Neuronal stem cell (in vitro differentiated cells): Measurements from ENCODE around the gene CERS5.
"Not testable (repeated sequence)": the region's sequence is repeated elsewhere in the genome, so short reads cannot be mapped to it uniquely, and the experiment has no call there.

Experiments used
- DNase-seq: peaks from one replicate; pipeline ENCODE4 v3.0.0-alpha.2; 2013; ENCODE audit warnings: low spot score
- H2AFZ ChIP-seq: one replicate; pipeline ENCODE4 v1.6.1; 2013; ENCODE audit warnings: mild to moderate bottlenecking, low read length, inconsistent platforms
- H2AK5ac ChIP-seq: 2 replicates; pipeline ENCODE4 v1.6.1; 2013; ENCODE audit warnings: low read depth, mild to moderate bottlenecking, inconsistent platforms, low read length, moderate library complexity, mixed read lengths
- H2BK120ac ChIP-seq: 2 replicates; pipeline ENCODE4 v1.6.1; 2013; ENCODE audit warnings: low read depth, mild to moderate bottlenecking, inconsistent platforms, low read length, moderate library complexity, mixed read lengths
- H2BK12ac ChIP-seq: one replicate; pipeline ENCODE4 v1.6.1; 2013; ENCODE audit warnings: low read length, inconsistent platforms
- H2BK15ac ChIP-seq: 2 replicates; pipeline ENCODE4 v1.6.1; 2013; ENCODE audit warnings: mild to moderate bottlenecking, low read length, inconsistent platforms, mixed read lengths
- H2BK5ac ChIP-seq: one replicate; pipeline ENCODE4 v1.6.1; 2013; ENCODE audit warnings: inconsistent platforms, mild to moderate bottlenecking, low read length, moderate library complexity
- H3K14ac ChIP-seq: one replicate; pipeline ENCODE4 v1.6.1; 2013; ENCODE audit warnings: low read length, inconsistent platforms
- H3K18ac ChIP-seq: 2 replicates; pipeline ENCODE4 v1.6.1; 2013; ENCODE audit warnings: low read length, inconsistent platforms
- H3K23ac ChIP-seq: 2 replicates; pipeline ENCODE4 v1.6.1; 2013; ENCODE audit warnings: low read depth, mild to moderate bottlenecking, mixed read lengths, low read length, inconsistent platforms; ENCODE audit not compliant: poor library complexity
- H3K27ac ChIP-seq: replicated peaks from 3 replicates; pipeline ENCODE4 v1.5.1; 2013; ENCODE audit warnings: low read length, inconsistent platforms
- H3K27me3 ChIP-seq, 3 experiments: 2 replicates each; pipeline ENCODE4 v1.6.1; 2013; ENCODE audit warnings: low read length in 3 of 3, mild to moderate bottlenecking in 2 of 3, inconsistent platforms in 1 of 3, low read depth in 1 of 3, mixed read lengths in 1 of 3, moderate library complexity in 1 of 3; ENCODE audit not compliant: control insufficient read depth in 3 of 3, insufficient read depth in 3 of 3
- H3K36me3 ChIP-seq, 2 donors: replicated peaks in 1 of 2; 2 replicates each; pipeline ENCODE4 v1.6.1; 2013; ENCODE audit warnings: low read length in 2 of 2; ENCODE audit not compliant: control insufficient read depth in 2 of 2, insufficient read depth in 2 of 2
- H3K4ac ChIP-seq: 2 replicates; pipeline ENCODE4 v1.6.1; 2013; ENCODE audit warnings: inconsistent platforms, mild to moderate bottlenecking, low read length, moderate library complexity
- H3K4me1 ChIP-seq, 2 donors: 1 replicate in 1 of 2; 2 replicates in 1 of 2; pipeline ENCODE4 v1.6.1; 2013; ENCODE audit warnings: low read length in 2 of 2, low read depth in 1 of 2; ENCODE audit not compliant: control insufficient read depth in 2 of 2, insufficient read depth in 1 of 2
- H3K4me2 ChIP-seq: one replicate; pipeline ENCODE4 v1.6.1; 2013; ENCODE audit warnings: mild to moderate bottlenecking, low read length, inconsistent platforms; ENCODE audit not compliant: insufficient read depth, poor library complexity, severe bottlenecking
- H3K4me3 ChIP-seq, 2 donors: 2 replicates each; pipeline ENCODE4 v1.5.1; 2013; ENCODE audit warnings: low read length in 2 of 2, mild to moderate bottlenecking in 2 of 2, inconsistent platforms in 1 of 2, moderate library complexity in 1 of 2
- H3K79me1 ChIP-seq: one replicate; pipeline ENCODE4 v1.6.1; 2013; ENCODE audit warnings: low read depth, mild to moderate bottlenecking, inconsistent platforms, low read length, moderate library complexity
- H3K9ac ChIP-seq: one replicate; pipeline ENCODE4 v1.6.1; 2013; ENCODE audit warnings: mild to moderate bottlenecking, low read depth, low read length, inconsistent platforms; ENCODE audit not compliant: poor library complexity
- H3K9me3 ChIP-seq, 2 donors: replicated peaks in 1 of 2; 2 replicates each; pipeline versions ENCODE3 to v1.6.1; 2013; ENCODE audit warnings: low read length in 2 of 2, mild to moderate bottlenecking in 2 of 2, inconsistent platforms in 1 of 2, low read depth in 1 of 2, mixed read lengths in 1 of 2, moderate library complexity in 1 of 2; ENCODE audit not compliant: control insufficient read depth in 2 of 2, insufficient read depth in 1 of 2
- H4K8ac ChIP-seq: one replicate; pipeline ENCODE4 v1.6.1; 2013; ENCODE audit warnings: low read depth, mild to moderate bottlenecking, inconsistent platforms, low read length, moderate library complexity
- H4K91ac ChIP-seq: one replicate; pipeline ENCODE4 v1.6.1; 2013; ENCODE audit warnings: low read length, low read depth, mild to moderate bottlenecking, inconsistent platforms; ENCODE audit not compliant: poor library complexity
- WGBS, 2 donors: extraction: QIAGEN DNeasy Blood & Tissue Kit; methylation state at CpG; one replicate each; pipeline ENCODE4 v1.1.7; 2013; ENCODE audit warnings: missing lambda C conversion rate in 2 of 2, mixed read lengths in 1 of 2; ENCODE audit not compliant: insufficient read length in 2 of 2, insufficient replicate concordance in 1 of 2; ENCODE audit errors: extremely low coverage in 2 of 2; 5-methylcytosine and 5-hydroxymethylcytosine counted together

The CERS5 gene

DNA sequence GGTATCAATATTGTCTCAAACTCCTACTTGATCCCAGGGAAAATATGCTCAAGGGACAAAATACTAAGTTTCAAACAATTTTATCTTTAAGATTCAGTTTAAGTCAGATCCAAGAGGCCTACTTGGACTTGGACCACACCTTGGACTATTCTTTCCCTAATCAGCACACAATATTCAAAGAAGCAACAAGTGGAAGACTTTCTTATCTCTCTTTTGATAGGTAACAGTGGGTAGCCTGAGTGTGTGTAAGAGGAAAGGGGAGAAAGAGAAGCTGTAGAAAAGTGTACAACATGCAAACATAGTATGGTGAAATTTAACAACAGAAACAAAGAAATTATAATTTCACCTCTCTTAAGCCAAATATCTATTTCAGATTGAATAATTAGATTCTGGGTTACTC, 6.5 kb downstream of the CERS5 start:
- no peak overlapping the region for H3K18ac ChIP-seq
- no peak for DNase-seq
- no peak overlapping the region for H3K23ac ChIP-seq
- H3K27me3 ChIP-seq, result no peaks in the 10 kb centered on the region
- H3K36me3 ChIP-seq, result peaks cover 3 to 38% of the 10 kb centered on the region in 2 donors
- no peak overlapping the region for H2AFZ ChIP-seq
- H3K9me3 ChIP-seq, result peaks cover 0 to 4% of the 10 kb centered on the region in 2 donors
- H2BK120ac ChIP-seq, result no peak overlapping the region
- no peaks in the 10 kb centered on the region for H3K4me1 ChIP-seq
- no peak overlapping the region for H2BK12ac ChIP-seq
- no peak overlapping the region for H2AK5ac ChIP-seq
- no peak overlapping the region for H2BK5ac ChIP-seq
- no peaks in the 10 kb centered on the region for H3K79me1 ChIP-seq
- H3K4ac ChIP-seq, result no peak overlapping the region
- H3K14ac ChIP-seq, result no peak overlapping the region
- H3K4me2 ChIP-seq, result no peak overlapping the region
- H4K91ac ChIP-seq, result no peak overlapping the region
- H2BK15ac ChIP-seq, result no peak overlapping the region
- H4K8ac ChIP-seq, result no peak overlapping the region
- H3K27ac ChIP-seq, result no peak overlapping the region
- H3K4me3 ChIP-seq, result no peak overlapping the region
- H3K9ac ChIP-seq, result no peak overlapping the region

DNA sequence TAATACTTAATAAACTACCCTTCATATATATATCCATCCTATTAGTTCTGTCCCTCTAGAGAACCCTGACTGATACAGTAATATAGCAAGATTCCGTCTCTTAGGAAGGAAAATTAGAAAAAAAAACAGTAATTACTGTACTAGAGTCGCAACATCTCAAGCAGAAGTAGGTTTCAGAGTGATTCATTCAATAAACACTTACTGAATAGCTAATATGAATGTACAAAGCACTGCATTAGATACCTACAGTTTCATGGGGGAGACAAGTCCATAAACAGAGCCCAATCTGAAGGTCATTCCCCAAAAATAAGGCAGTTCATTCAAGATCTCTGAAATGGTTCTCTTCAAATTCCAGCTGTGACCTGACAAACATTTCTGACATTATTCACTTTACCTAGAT, 9.9 kb downstream of the CERS5 start:
- no CpG with 5 or more reads among the region's 2 CpGs for WGBS, 2 donors
- no peak overlapping the region for H3K4me3 ChIP-seq
- no peak overlapping the region for H3K27ac ChIP-seq
- H2BK5ac ChIP-seq, result no peak overlapping the region
- H4K91ac ChIP-seq, result no peak overlapping the region
- no peak overlapping the region for H2AK5ac ChIP-seq
- no peak overlapping the region for H4K8ac ChIP-seq
- DNase-seq, result no peak
- no peak overlapping the region for H3K14ac ChIP-seq
- H3K18ac ChIP-seq, result no peak overlapping the region
- H2BK15ac ChIP-seq, result no peak overlapping the region
- H2AFZ ChIP-seq, result no peak overlapping the region
- H3K36me3 ChIP-seq, result peaks cover 3 to 41% of the 10 kb centered on the region in 2 donors
- no peaks in the 10 kb centered on the region for H3K27me3 ChIP-seq
- no peak overlapping the region for H3K4ac ChIP-seq
- H3K4me2 ChIP-seq, result no peak overlapping the region
- H3K23ac ChIP-seq, result no peak overlapping the region
- H3K9ac ChIP-seq, result no peak overlapping the region
- no peak overlapping the region for H2BK12ac ChIP-seq
- H3K9me3 ChIP-seq, result peaks cover 0 to 4% of the 10 kb centered on the region in 2 donors
- no peaks in the 10 kb centered on the region for H3K4me1 ChIP-seq
- H3K79me1 ChIP-seq, result no peaks in the 10 kb centered on the region
- no peak overlapping the region for H2BK120ac ChIP-seq

DNA sequence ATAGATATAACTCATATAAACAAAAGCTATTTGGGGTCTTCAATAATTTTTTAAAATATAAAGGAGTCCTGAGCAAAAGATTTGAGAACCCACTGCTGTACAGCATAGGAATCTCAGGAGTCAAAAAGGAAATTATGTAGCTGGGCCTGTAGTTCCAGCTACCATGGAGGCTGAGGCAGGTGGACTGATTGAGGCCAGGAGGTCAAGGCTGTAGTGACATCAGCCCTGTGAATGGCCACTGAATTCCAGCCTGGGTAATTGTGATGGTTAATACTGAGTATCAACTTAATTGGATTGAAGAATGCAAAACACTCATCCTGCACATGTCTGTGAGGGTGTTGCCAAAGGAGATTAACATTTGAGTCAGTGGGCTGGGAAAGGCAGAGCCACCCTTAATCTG, 10.5 kb downstream of the CERS5 start:
- Histone ChIP-seq H3K4me3 (peak overlapping the region in 1 of 2 donors; percentile 21), H4K8ac (no peak overlapping the region), H4K91ac (no peak overlapping the region), H3K36me3 (peaks cover 3 to 41% of the 10 kb centered on the region in 2 donors), H3K27ac (no peak overlapping the region), H2AK5ac (no peak overlapping the region), H2BK5ac (no peak overlapping the region), H3K14ac (no peak overlapping the region), H3K79me1 (peaks cover 2% of the 10 kb centered on the region), H3K9ac (no peak overlapping the region), H3K23ac (no peak overlapping the region), H3K27me3 (no peaks in the 10 kb centered on the region), H2AFZ (no peak overlapping the region), H2BK120ac (no peak overlapping the region), H3K18ac (no peak overlapping the region), H2BK12ac (no peak overlapping the region), H3K4ac (no peak overlapping the region), H3K4me2 (no peak overlapping the region), H2BK15ac (no peak overlapping the region), H3K4me1 (no peaks in the 10 kb centered on the region), H3K9me3 (peaks cover 0 to 4% of the 10 kb centered on the region in 2 donors)
- no peak for DNase-seq

DNA sequence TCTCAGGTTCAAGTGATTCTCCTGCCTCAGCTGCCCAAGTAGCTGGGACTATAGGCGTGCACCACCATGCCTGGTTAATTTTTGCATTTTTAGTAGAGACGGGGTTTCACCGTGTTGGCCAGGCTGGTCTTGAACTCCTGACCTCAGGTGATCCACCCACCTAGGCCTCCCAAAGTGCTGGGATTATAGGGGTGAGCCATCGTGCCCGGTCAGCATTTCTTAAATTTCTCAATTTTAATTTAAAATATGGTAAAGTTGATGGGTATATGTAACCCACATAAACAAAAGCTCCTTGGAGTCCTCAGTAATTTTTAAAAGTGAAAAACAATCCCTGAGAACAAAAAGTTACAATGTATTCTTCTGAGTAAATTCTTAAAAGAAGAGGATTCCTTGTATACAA, 12.2 kb downstream of the CERS5 start:
- H2BK120ac ChIP-seq, H3K23ac ChIP-seq, H3K4me2 ChIP-seq, H2BK5ac ChIP-seq, H3K27me3 ChIP-seq, H3K4me1 ChIP-seq, DNase-seq, H4K8ac ChIP-seq, H3K9ac ChIP-seq, H2BK12ac ChIP-seq, H2BK15ac ChIP-seq, H2AFZ ChIP-seq, H3K79me1 ChIP-seq, H3K27ac ChIP-seq, H3K4ac ChIP-seq, H2AK5ac ChIP-seq, H3K4me3 ChIP-seq, H3K14ac ChIP-seq, H4K91ac ChIP-seq, H3K18ac ChIP-seq, H3K9me3 ChIP-seq: not testable (repeated sequence)
- peaks cover 3 to 37% of the 10 kb centered on the region in 2 donors for H3K36me3 ChIP-seq
- WGBS, 2 donors, result no CpG with 5 or more reads among the region's 5 CpGs
